K562 (cell line): Measurements from ENCODE around the gene IFNGR1. TPM values are rescaled to one million over a fixed set of nuclear protein-coding genes. Genes with fewer than 3 reads are reported as not detected.

Experiments
- CEBPB ChIP-seq: fragments of 450-650 bp; IDR thresholded peaks from 2 replicates; pipeline ENCODE4 v1.6.1; 2016; ENCODE audit warnings: missing genetic modification characterization, missing compliant biosample characterization
- CEBPG ChIP-seq, 3 experiments: fragments of 200-800 bp in 1 of 3; sonication (Bioruptor generic) in 1 of 3; sonication (generic) in 1 of 3; formaldehyde crosslinking in 1 of 3; IDR thresholded peaks in 2 of 3; conservative IDR thresholded peaks in 1 of 3; 2 replicates each; pipeline versions ENCODE4 v1.6.1 to v1.8.0; 2016 to 2022; ENCODE audit warnings: missing compliant biosample characterization in 2 of 3, missing genetic modification characterization in 2 of 3, mild to moderate bottlenecking in 1 of 3, missing genetic modification reagents in 1 of 3
- CHCHD3 ChIP-seq: fragments of 250-450 bp; sonication (Bioruptor Pico); IDR thresholded peaks from 2 replicates; pipeline ENCODE4 v2.1.2; 2022; ENCODE audit warnings: mild to moderate bottlenecking
- DEAF1 ChIP-seq: fragments of 450-650 bp; formaldehyde crosslinking; IDR thresholded peaks from 2 replicates; pipeline ENCODE4 v1.4.0; 2020; ENCODE audit warnings: mild to moderate bottlenecking, moderate library complexity
- E2F3 ChIP-seq: fragments of 250-450 bp; sonication (Bioruptor Pico); IDR thresholded peaks from 2 replicates; pipeline ENCODE4 v1.4.0; 2020; ENCODE audit warnings: mild to moderate bottlenecking
- ELF1 ChIP-seq: fragments of 200-800 bp; sonication (Bioruptor generic); IDR thresholded peaks from 2 replicates; pipeline ENCODE4 v1.6.1; 2016; ENCODE audit warnings: missing genetic modification characterization, missing compliant biosample characterization
- MECOM ChIP-seq: fragments of 250-450 bp; sonication (Bioruptor Pico); IDR thresholded peaks from 2 replicates; pipeline ENCODE4 v1.8.0; 2022; ENCODE audit warnings: inconsistent platforms
- PTRF ChIP-seq: fragments of 450-650 bp; IDR thresholded peaks from 2 replicates; pipeline ENCODE4 v1.6.1; 2016; ENCODE audit warnings: mild to moderate bottlenecking, missing genetic modification characterization, missing compliant biosample characterization
- SMARCA4 ChIP-seq: fragments of 450-650 bp; IDR thresholded peaks from 2 replicates; pipeline ENCODE4 v1.6.1; 2016
- ZNF263 ChIP-seq: sonication (generic); formaldehyde crosslinking; IDR thresholded peaks from 2 replicates; pipeline ENCODE4 v1.8.0; 2022; ENCODE audit warnings: mild to moderate bottlenecking, missing genetic modification reagents, borderline replicate concordance
- ZNF431 ChIP-seq: sonication (generic); formaldehyde crosslinking; IDR thresholded peaks from 2 replicates; pipeline ENCODE4 v1.8.0; 2022; ENCODE audit warnings: mild to moderate bottlenecking, missing genetic modification reagents
- ZNF76 ChIP-seq: fragments of 250-450 bp; sonication (Bioruptor Pico); IDR thresholded peaks from 2 replicates; pipeline ENCODE4 v1.4.0; 2020; ENCODE audit warnings: mild to moderate bottlenecking, moderate library complexity, borderline replicate concordance
- ZNF766 ChIP-seq: fragments of 200-800 bp; sonication (Bioruptor generic); conservative IDR thresholded peaks from 2 replicates; pipeline ENCODE4 v1.6.1; 2016; ENCODE audit warnings: missing genetic modification characterization, missing compliant biosample characterization
- polyA plus RNA-seq, 8 experiments: library from polyadenylated mRNA; depleted of rRNA in 4 of 8; stranded (reverse) in 5 of 8; unstranded in 3 of 8; fragments of >200 nt; fragmentation: Nextera tagmentation in 2 of 8; fragmentation: Illumina TruSeq in 1 of 8; extraction: Ambion mirVana in 2 of 8; extraction: Trizol in 1 of 8; gene quantifications; 2 replicates each; pipeline versions ENCODE4 v1.2.1 to v1.2.3, GENCODE V29; 2011 to 2014; ENCODE audit warnings: inconsistent platforms in 1 of 8, missing spikeins in 1 of 8
- total RNA-seq, 7 experiments: library from RNA; depleted of rRNA in 6 of 7; stranded (reverse); fragments of >200 nt in 6 of 7; fragmentation: Illumina TruSeq in 2 of 7; extraction: Trizol in 2 of 7; gene quantifications; 2 replicates each; pipeline versions ENCODE4 v1.2.1 to v1.2.3, GENCODE V29; 2011 to 2021; ENCODE audit warnings: low replicate concordance in 1 of 7
- TF ChIP-seq, protein P1 (sequence below): fragments of 250-450 bp; sonication (Bioruptor Pico); IDR thresholded peaks from 2 replicates; pipeline ENCODE4 v1.4.0; 2020
- TF ChIP-seq, protein P2 (sequence below), 2 experiments: fragments of 200-800 bp in 1 of 2; sonication (Bioruptor generic) in 1 of 2; sonication (generic) in 1 of 2; formaldehyde crosslinking in 1 of 2; IDR thresholded peaks in 1 of 2; conservative IDR thresholded peaks in 1 of 2; 2 replicates each; pipeline versions ENCODE4 v1.5.0 to v1.6.1; 2016 to 2020; ENCODE audit warnings: missing compliant biosample characterization in 1 of 2, missing genetic modification characterization in 1 of 2, missing genetic modification reagents in 1 of 2

IFNGR1 gene
- total and polyA plus RNA-seq, 9 of the 15 experiments (the other 6 are each of a cell fraction or from before 2014, with no cell fraction given), result 14.7 to 47.0 (median 26.7) TPM

GRCh38 chr6:137219664-137220252 lies 573 bp upstream of the IFNGR1 start (continued):
- TF ChIP-seq, protein P1, sequence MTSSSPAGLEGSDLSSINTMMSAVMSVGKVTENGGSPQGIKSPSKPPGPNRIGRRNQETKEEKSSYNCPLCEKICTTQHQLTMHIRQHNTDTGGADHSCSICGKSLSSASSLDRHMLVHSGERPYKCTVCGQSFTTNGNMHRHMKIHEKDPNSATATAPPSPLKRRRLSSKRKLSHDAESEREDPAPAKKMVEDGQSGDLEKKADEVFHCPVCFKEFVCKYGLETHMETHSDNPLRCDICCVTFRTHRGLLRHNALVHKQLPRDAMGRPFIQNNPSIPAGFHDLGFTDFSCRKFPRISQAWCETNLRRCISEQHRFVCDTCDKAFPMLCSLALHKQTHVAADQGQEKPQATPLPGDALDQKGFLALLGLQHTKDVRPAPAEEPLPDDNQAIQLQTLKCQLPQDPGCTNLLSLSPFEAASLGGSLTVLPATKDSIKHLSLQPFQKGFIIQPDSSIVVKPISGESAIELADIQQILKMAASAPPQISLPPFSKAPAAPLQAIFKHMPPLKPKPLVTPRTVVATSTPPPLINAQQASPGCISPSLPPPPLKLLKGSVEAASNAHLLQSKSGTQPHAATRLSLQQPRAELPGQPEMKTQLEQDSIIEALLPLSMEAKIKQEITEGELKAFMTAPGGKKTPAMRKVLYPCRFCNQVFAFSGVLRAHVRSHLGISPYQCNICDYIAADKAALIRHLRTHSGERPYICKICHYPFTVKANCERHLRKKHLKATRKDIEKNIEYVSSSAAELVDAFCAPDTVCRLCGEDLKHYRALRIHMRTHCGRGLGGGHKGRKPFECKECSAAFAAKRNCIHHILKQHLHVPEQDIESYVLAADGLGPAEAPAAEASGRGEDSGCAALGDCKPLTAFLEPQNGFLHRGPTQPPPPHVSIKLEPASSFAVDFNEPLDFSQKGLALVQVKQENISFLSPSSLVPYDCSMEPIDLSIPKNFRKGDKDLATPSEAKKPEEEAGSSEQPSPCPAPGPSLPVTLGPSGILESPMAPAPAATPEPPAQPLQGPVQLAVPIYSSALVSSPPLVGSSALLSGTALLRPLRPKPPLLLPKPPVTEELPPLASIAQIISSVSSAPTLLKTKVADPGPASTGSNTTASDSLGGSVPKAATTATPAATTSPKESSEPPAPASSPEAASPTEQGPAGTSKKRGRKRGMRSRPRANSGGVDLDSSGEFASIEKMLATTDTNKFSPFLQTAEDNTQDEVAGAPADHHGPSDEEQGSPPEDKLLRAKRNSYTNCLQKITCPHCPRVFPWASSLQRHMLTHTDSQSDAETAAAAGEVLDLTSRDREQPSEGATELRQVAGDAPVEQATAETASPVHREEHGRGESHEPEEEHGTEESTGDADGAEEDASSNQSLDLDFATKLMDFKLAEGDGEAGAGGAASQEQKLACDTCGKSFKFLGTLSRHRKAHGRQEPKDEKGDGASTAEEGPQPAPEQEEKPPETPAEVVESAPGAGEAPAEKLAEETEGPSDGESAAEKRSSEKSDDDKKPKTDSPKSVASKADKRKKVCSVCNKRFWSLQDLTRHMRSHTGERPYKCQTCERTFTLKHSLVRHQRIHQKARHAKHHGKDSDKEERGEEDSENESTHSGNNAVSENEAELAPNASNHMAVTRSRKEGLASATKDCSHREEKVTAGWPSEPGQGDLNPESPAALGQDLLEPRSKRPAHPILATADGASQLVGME (CRISPR knock-in tag), result no peak
- TF ChIP-seq ZNF766 (CRISPR knock-in tag), result peak; percentile 19
- peak; percentile 8; the same call in 1 of the 2 replicates for TF ChIP-seq SMARCA4
- no peak for TF ChIP-seq PTRF
- 0 out of 2 replicates have a peak, but pooled peaks have one; percentile 26 for TF ChIP-seq DEAF1 (CRISPR knock-in tag)
- TF ChIP-seq ELF1 (tag), result peak; percentile 45; the same call in 1 of the 2 replicates
- TF ChIP-seq CEBPG (CRISPR knock-in tag; IDR thresholded peaks at IDR 0.05), result no peak
- peak in 1 of 2 experiments; percentile 69; a peak in 1 of 4 replicates for TF ChIP-seq CEBPG (tag; conservative IDR thresholded peaks at IDR 0.05 in 1 of 2, IDR thresholded peaks at IDR 0.05 in 1 of 2)
- 0 out of 2 replicates have a peak, but pooled peaks have one; percentile 3 for TF ChIP-seq ZNF263 (CRISPR knock-in tag)
- TF ChIP-seq E2F3 (CRISPR knock-in tag), result peak; percentile 5; the same call in 1 of the 2 replicates
- TF ChIP-seq, protein P2, sequence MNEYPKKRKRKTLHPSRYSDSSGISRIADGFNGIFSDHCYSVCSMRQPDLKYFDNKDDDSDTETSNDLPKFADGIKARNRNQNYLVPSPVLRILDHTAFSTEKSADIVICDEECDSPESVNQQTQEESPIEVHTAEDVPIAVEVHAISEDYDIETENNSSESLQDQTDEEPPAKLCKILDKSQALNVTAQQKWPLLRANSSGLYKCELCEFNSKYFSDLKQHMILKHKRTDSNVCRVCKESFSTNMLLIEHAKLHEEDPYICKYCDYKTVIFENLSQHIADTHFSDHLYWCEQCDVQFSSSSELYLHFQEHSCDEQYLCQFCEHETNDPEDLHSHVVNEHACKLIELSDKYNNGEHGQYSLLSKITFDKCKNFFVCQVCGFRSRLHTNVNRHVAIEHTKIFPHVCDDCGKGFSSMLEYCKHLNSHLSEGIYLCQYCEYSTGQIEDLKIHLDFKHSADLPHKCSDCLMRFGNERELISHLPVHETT (CRISPR knock-in tag; conservative IDR thresholded peaks at IDR 0.05 in 1 of 2, IDR thresholded peaks at IDR 0.05 in 1 of 2), result 0 out of 4 replicates have a peak, but pooled peaks of 1 of the 2 experiments have one; percentile 1
- 0 out of 2 replicates have a peak, but pooled peaks have one; percentile 4 for TF ChIP-seq ZNF431 (CRISPR knock-in tag)
- TF ChIP-seq CHCHD3, result no peak
- 0 out of 2 replicates have a peak, but pooled peaks have one; percentile 50 for TF ChIP-seq ZNF76 (CRISPR knock-in tag)
- TF ChIP-seq MECOM (CRISPR knock-in tag), result 0 out of 2 replicates have a peak, but pooled peaks have one; percentile 25
- TF ChIP-seq CEBPB (tag), result no peak
